Measurements from ENCODE around the gene HOXA9. TPM values are rescaled to one million over a fixed set of nuclear protein-coding genes. Genes with fewer than 3 reads are reported as not detected.

Gene HOXA9
- total RNA-seq, 1 donor from 2014 or later, result not detected

DNA sequence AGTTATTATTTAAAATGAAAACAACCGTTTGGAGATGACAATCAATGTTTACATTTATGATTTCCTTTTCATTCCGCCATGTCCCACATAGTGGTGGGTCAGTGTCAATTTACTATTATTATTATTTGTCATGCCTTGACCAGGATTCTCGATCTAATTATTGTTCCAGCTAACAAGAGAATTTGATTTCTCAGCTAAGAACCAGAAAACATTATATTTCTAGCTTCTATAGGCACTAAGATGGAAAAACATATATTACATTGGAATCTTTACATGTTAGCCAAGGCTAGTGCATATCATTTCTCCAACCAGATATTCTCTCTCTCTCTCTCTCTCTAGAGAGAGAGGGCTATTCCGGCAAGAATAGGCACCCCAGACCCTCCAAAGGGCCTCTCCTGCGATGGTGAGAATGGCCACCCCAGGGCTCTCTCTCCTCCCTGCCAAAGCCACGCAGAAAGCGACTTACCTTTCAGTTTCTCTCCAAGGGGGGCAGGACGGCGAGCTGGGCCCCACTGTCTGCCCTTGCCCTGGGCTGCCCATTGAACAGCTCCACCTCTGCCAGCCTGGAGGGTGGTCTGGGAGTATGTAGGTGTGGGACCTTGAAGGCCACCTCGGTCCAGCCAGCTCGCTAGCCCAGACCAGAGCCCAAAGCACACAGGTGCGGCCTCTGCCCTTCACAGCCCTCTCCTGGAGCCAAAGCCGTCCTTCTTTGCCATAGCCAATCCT lies 15.3 kb downstream of the HOXA9 start:
- no peaks in the 10 kb centered on the region for H3K9me3 Mint-ChIP-seq (ENCODE audit: low read depth)
- H3K4me1 Mint-ChIP-seq (ENCODE audit: low read depth), result peaks cover 15% of the 10 kb centered on the region
- DNase-seq (ENCODE audit: low spot score, unreplicated experiment), result no peak
- no peak overlapping the region for H3K4me3 Mint-ChIP-seq (ENCODE audit: low read depth)
- TF ChIP-seq, protein P1, sequence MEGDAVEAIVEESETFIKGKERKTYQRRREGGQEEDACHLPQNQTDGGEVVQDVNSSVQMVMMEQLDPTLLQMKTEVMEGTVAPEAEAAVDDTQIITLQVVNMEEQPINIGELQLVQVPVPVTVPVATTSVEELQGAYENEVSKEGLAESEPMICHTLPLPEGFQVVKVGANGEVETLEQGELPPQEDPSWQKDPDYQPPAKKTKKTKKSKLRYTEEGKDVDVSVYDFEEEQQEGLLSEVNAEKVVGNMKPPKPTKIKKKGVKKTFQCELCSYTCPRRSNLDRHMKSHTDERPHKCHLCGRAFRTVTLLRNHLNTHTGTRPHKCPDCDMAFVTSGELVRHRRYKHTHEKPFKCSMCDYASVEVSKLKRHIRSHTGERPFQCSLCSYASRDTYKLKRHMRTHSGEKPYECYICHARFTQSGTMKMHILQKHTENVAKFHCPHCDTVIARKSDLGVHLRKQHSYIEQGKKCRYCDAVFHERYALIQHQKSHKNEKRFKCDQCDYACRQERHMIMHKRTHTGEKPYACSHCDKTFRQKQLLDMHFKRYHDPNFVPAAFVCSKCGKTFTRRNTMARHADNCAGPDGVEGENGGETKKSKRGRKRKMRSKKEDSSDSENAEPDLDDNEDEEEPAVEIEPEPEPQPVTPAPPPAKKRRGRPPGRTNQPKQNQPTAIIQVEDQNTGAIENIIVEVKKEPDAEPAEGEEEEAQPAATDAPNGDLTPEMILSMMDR (IDR thresholded peaks at IDR 0.05; ENCODE audit: unreplicated experiment), result no peak
- H3K27ac Mint-ChIP-seq, result no peak overlapping the region
- H3K36me3 Mint-ChIP-seq (ENCODE audit: insufficient read depth), result peaks cover 3% of the 10 kb centered on the region
- H3K27me3 Mint-ChIP-seq, result peaks cover 90% of the 10 kb centered on the region

DNA sequence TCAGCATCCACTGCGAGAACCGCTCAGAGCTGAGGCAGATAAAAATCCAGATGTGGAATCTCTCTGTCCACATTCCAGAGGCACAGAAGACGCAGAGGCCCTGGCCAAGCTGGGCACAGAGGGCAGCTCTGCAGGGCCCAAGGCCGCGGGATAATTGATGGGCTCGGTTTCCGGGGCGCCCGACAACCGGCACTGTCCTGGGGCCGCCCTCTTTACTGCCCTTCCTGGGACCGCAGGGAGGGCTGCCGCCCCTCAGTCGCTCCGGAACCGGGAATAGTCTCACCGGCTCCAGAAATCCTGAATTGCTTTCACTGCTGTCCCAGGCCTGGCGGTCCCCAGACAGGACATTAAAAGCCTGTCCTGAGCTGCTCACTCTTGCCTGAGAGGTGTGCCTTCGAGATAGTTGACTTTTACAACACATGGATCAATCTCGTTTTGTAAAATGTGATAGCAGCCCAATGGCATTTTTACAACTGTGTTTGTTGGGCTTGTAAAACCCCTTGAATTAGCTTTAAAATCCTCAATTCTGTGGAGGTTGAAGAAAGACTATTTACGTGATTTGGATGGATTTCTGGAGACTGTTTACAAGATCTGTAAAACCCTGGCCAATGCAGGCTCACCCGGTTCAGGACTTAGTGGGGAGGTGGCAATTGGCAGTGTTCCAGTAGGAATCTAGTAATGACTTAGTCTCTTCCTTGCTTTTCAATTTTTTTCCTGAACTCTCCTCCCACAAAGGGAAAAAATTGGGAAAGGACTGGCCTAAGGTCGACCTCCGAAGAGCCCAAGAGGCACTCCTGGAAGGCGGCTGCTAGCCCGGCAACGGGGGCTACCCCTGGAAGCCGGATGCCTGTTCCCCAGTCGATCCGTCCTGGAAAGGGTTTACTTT lies 16.3 kb downstream of the HOXA9 start:
- H3K27ac Mint-ChIP-seq, result no peak overlapping the region
- no peak for DNase-seq (ENCODE audit: low spot score, unreplicated experiment)

DNA sequence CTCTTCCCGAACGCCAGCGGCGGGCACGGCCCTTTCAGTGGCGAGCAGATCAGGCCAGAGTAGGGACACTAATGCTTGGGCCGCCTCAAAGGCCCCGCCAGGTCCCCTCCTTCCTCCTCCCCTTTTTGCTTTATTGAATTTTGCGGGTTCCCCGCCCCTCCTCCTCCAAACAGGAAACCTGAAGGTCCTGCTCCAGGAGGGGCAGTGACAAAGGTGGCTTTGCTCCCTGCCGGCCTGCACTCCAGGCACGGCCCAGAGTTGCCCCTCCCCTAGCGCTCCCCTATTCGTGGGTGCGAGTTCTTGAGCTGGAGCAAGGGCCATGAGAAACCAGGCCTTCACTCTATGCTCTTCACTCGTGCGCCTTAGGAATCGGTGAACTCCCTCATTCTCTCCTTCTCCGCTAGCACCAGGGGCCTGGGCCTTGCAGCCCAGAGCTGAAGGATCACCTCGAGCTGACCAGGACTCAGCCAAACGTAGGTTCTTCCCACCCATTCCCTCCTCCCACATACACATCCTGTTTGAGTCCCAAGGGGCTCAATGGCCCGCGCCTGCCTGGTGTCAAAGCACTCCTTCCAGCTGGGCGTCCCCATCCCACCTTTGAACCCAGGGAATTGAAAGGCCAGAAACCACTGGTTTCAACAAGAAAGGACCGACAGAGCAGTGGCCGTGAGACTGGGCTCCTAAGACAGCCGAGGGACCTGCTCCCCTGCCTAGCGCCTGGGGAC lies 17.1 kb downstream of the HOXA9 start:
- H3K9me3 Mint-ChIP-seq (ENCODE audit: low read depth), result no peaks in the 10 kb centered on the region
- peak; percentile 39 for DNase-seq (ENCODE audit: low spot score, unreplicated experiment)
- TF ChIP-seq, protein P1 (IDR thresholded peaks at IDR 0.05; ENCODE audit: unreplicated experiment), result no peak
- peaks cover 16% of the 10 kb centered on the region for H3K4me1 Mint-ChIP-seq (ENCODE audit: low read depth)
- peaks cover 2% of the 10 kb centered on the region for H3K36me3 Mint-ChIP-seq (ENCODE audit: insufficient read depth)
- H3K27me3 Mint-ChIP-seq, result peaks cover 85% of the 10 kb centered on the region
- peak overlapping the region; percentile 71 for H3K27ac Mint-ChIP-seq
- H3K4me3 Mint-ChIP-seq (ENCODE audit: low read depth), result peak overlapping the region; percentile 64

More for the DNA sequence above, 16.3 kb downstream of the HOXA9 start:
- Mint-ChIP-seq H3K9me3 (ENCODE audit: low read depth) (no peaks in the 10 kb centered on the region), H3K4me1 (ENCODE audit: low read depth) (peaks cover 14% of the 10 kb centered on the region), H3K36me3 (ENCODE audit: insufficient read depth) (peaks cover 2% of the 10 kb centered on the region), H3K4me3 (ENCODE audit: low read depth) (peak overlapping the region; percentile 21), H3K27me3 (peaks cover 90% of the 10 kb centered on the region)
- TF ChIP-seq, protein P1 (IDR thresholded peaks at IDR 0.05; ENCODE audit: unreplicated experiment), result no peak

DNA sequence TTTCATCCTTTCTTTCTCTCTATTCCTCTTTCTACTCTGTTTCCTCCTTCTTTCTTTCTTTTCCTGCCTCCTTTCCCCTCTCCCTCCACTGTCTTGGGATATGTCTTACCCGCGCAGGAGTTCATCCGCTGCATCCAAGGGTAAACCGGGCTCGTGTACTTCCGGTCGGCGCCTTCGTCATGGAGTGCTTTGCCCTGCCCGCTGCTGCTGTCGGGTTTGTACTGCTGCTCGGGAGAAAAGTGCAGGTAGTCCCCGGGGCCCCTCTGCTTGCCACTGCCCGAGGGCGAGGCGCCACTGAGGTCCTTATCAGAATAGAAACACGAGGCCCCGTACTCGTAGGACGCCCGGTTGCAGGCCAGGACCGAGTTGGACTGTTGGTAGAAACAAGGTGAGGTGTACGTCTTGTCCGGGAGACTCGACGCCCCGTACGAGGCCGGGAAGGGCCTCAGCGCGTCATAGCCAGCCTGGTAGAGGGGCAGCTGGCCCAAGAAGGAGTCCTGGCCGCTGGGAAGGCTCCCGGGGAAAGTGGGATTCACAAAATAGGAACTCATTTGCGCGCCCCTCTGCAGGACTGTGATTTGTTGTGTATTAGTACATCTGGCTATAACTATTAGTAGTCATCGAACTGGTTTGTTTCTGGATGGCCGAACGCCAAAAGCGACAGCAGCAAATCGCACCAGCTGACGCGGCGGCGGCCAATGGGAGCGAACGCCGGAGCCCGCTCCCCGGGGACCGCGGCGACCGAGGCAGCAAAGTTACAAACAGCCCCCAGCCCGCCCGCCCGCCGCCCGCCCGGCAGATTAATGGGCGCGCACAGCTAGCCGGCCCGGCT lies 17.9 kb downstream of the HOXA9 start, which contains the start of gene HOXA6:
HOXA6 (minus strand) TSS at position 576 of the 832 bp plus-strand sequence; CDS start at position 551, 25 bp downstream.
- TF ChIP-seq, protein P1 (IDR thresholded peaks at IDR 0.05; ENCODE audit: unreplicated experiment), result no peak
- no peak for DNase-seq (ENCODE audit: low spot score, unreplicated experiment)
- H3K4me3 Mint-ChIP-seq (ENCODE audit: low read depth), result peak within 1 kb of the TSS; percentile 64
- peaks cover 79% of the 10 kb centered on the region for H3K27me3 Mint-ChIP-seq
- H3K9me3 Mint-ChIP-seq (ENCODE audit: low read depth), result no peaks in the 10 kb centered on the region
- peaks cover 16% of the 10 kb centered on the region for H3K4me1 Mint-ChIP-seq (ENCODE audit: low read depth)
- peak within 1 kb of the TSS; percentile 71 for H3K27ac Mint-ChIP-seq
- peaks cover 2% of the 10 kb centered on the region for H3K36me3 Mint-ChIP-seq (ENCODE audit: insufficient read depth)

All from progenitor cell of endocrine pancreas (in vitro differentiated cells).